H1 (cell line): ENCODE data around the gene IGF2R. TPM values are rescaled to one million over a fixed set of nuclear protein-coding genes. Genes with fewer than 3 reads are reported as not detected.

Experiments used
- CTCF ChIA-PET: fragments of 300-600 bp; sonication (Branson Sonifier 250); formaldehyde crosslinking; loops from one replicate; lab custom pipeline; 2021; ENCODE audit not compliant: partially characterized antibody; lab: Charles Lee
- POLR2A ChIA-PET: fragments of 300-600 bp; sonication (Branson Sonifier 250); formaldehyde crosslinking; loops from one replicate; lab custom pipeline; 2021; ENCODE audit warnings: inconsistent platforms; ENCODE audit not compliant: partially characterized antibody; lab: Charles Lee
- DNase-seq, 2 experiments: peaks; one replicate each; pipeline versions ENCODE4 v3.0.0 to v3.0.0-alpha.2; 2010 to 2022; ENCODE audit warnings: low spot score in 2 of 2, low read depth in 1 of 2, mixed read lengths in 1 of 2
- FAIRE-seq: peaks from 2 replicates; lab custom pipeline; 2011; peaks lifted over from hg19 to GRCh38; lab: Jason Lieb, UNC
- H2AFZ ChIP-seq: 2 replicates; pipeline ENCODE4 v1.8.1; 2012; ENCODE audit warnings: low read length, inconsistent platforms
- H2AK5ac ChIP-seq: 2 replicates; pipeline ENCODE4 v1.6.1; 2013; ENCODE audit warnings: low read depth, low read length
- H2BK120ac ChIP-seq: replicated peaks from 2 replicates; pipeline ENCODE3; 2013; ENCODE audit warnings: low read depth, low read length, inconsistent platforms
- H2BK12ac ChIP-seq: 2 replicates; pipeline ENCODE4 v1.6.1; 2013; ENCODE audit warnings: low read depth, low read length
- H2BK15ac ChIP-seq: 2 replicates; pipeline ENCODE4 v1.6.1; 2013; ENCODE audit warnings: low read length
- H2BK20ac ChIP-seq: 2 replicates; pipeline ENCODE4 v1.6.1; 2013; ENCODE audit warnings: low read length
- H2BK5ac ChIP-seq: 2 replicates; pipeline ENCODE4 v1.6.1; 2013; ENCODE audit warnings: low read depth, low read length
- H3K14ac ChIP-seq: 2 replicates; pipeline ENCODE4 v1.6.1; 2013; ENCODE audit warnings: inconsistent platforms; ENCODE audit not compliant: insufficient read length
- H3K18ac ChIP-seq: 2 replicates; pipeline ENCODE4 v1.6.1; 2013; ENCODE audit warnings: low read length; ENCODE audit errors: extremely low read depth
- H3K23ac ChIP-seq: 2 replicates; pipeline ENCODE4 v1.6.1; 2013; ENCODE audit warnings: inconsistent platforms; ENCODE audit not compliant: insufficient read length
- H3K23me2 ChIP-seq: 2 replicates; pipeline ENCODE4 v1.6.1; 2013; ENCODE audit warnings: low read depth, low read length
- H3K27ac ChIP-seq: 2 replicates; pipeline ENCODE4 v1.6.1; 2011; ENCODE audit warnings: low read depth, low read length, inconsistent platforms
- H3K27me3 ChIP-seq, 4 experiments: replicated peaks in 1 of 4; 1 replicate in 1 of 4; 2 replicates in 3 of 4; pipeline versions ENCODE4 v1.6.1 to v1.8.1; 2011 to 2013; ENCODE audit warnings: low read length in 3 of 4, mild to moderate bottlenecking in 3 of 4, inconsistent platforms in 2 of 4, mixed read lengths in 2 of 4, moderate library complexity in 1 of 4; ENCODE audit not compliant: control insufficient read depth in 3 of 4, insufficient read depth in 3 of 4; ENCODE audit errors: extremely low read depth in 1 of 4
- H3K36me3 ChIP-seq, 4 experiments: 2 replicates each; pipeline versions ENCODE4 v1.6.1 to v1.8.1; 2011 to 2013; ENCODE audit warnings: mild to moderate bottlenecking in 4 of 4, low read length in 3 of 4, moderate library complexity in 2 of 4, control low read depth in 1 of 4, inconsistent platforms in 1 of 4; ENCODE audit not compliant: insufficient read depth in 4 of 4, control insufficient read depth in 2 of 4
- H3K4ac ChIP-seq: replicated peaks from 2 replicates; pipeline ENCODE3; 2013; ENCODE audit warnings: low read length, low read depth, mixed read lengths, inconsistent platforms; ENCODE audit not compliant: insufficient read length
- H3K4me1 ChIP-seq, 4 experiments: replicated peaks in 1 of 4; 1 replicate in 1 of 4; 2 replicates in 3 of 4; pipeline versions ENCODE4 v1.6.1 to v1.8.1; 2011 to 2013; ENCODE audit warnings: low read length in 3 of 4, inconsistent platforms in 2 of 4, mixed read lengths in 1 of 4; ENCODE audit not compliant: insufficient read depth in 4 of 4, control insufficient read depth in 3 of 4
- H3K4me2 ChIP-seq, 2 experiments: 2 replicates each; pipeline versions ENCODE4 v1.6.1 to v1.8.1; 2011 to 2013; ENCODE audit warnings: low read depth in 2 of 2, low read length in 2 of 2, control low read depth in 1 of 2, inconsistent platforms in 1 of 2, mild to moderate bottlenecking in 1 of 2; ENCODE audit not compliant: insufficient read depth in 1 of 2
- H3K4me3 ChIP-seq, 4 experiments: fragments of 200-600, 300-600 bp in 1 of 4; sonication (generic), shearing (Covaris generic), sonication (Bioruptor Twin) in 1 of 4; 2 replicates each; pipeline versions ENCODE4 v1.5.1 to v1.8.1; 2011 to 2016; ENCODE audit warnings: low read length in 4 of 4, low read depth in 3 of 4, control low read depth in 2 of 4, inconsistent platforms in 2 of 4, mild to moderate bottlenecking in 2 of 4, mixed read lengths in 1 of 4, moderate library complexity in 1 of 4; ENCODE audit not compliant: insufficient read depth in 2 of 4; ENCODE audit errors: extremely low read depth in 1 of 4
- H3K56ac ChIP-seq: replicated peaks from 2 replicates; pipeline ENCODE3; 2013; ENCODE audit warnings: low read depth, mild to moderate bottlenecking, mixed read lengths, low read length, inconsistent platforms; ENCODE audit not compliant: insufficient read length
- H3K79me1 ChIP-seq: 2 replicates; pipeline ENCODE4 v1.6.1; 2013; ENCODE audit warnings: low read depth, low read length, control low read depth
- H3K79me2 ChIP-seq, 2 experiments: 2 replicates each; pipeline versions ENCODE4 v1.6.1 to v1.8.1; 2012 to 2013; ENCODE audit warnings: low read length in 2 of 2, mild to moderate bottlenecking in 2 of 2, inconsistent platforms in 1 of 2; ENCODE audit not compliant: insufficient read depth in 2 of 2, control insufficient read depth in 1 of 2
- H3K9ac ChIP-seq, 4 experiments: replicated peaks in 1 of 4; 1 replicate in 1 of 4; 2 replicates in 3 of 4; pipeline versions ENCODE4 v1.6.1 to v1.8.1; 2011 to 2013; ENCODE audit warnings: low read depth in 3 of 4, low read length in 3 of 4, control low read depth in 2 of 4, mild to moderate bottlenecking in 2 of 4, moderate library complexity in 2 of 4, inconsistent platforms in 1 of 4; ENCODE audit errors: extremely low read depth in 1 of 4
- H3K9me3 ChIP-seq, 2 experiments: 2 replicates each; pipeline versions ENCODE4 v1.6.1 to v1.8.1; 2012 to 2013; ENCODE audit warnings: mild to moderate bottlenecking in 2 of 2, moderate library complexity in 2 of 2, control low read depth in 1 of 2, inconsistent platforms in 1 of 2, low read depth in 1 of 2, low read length in 1 of 2, mixed read lengths in 1 of 2; ENCODE audit not compliant: insufficient read depth in 2 of 2
- H4K20me1 ChIP-seq, 2 experiments: replicated peaks in 1 of 2; 2 replicates each; pipeline versions ENCODE3 to v1.8.1; 2011 to 2013; ENCODE audit warnings: inconsistent platforms in 2 of 2, low read length in 2 of 2, mild to moderate bottlenecking in 1 of 2; ENCODE audit not compliant: insufficient read depth in 2 of 2, control insufficient read depth in 1 of 2
- H4K5ac ChIP-seq: 2 replicates; pipeline ENCODE4 v1.6.1; 2013; ENCODE audit warnings: low read length, low read depth, mixed read lengths, inconsistent platforms; ENCODE audit not compliant: insufficient read length
- H4K8ac ChIP-seq: 2 replicates; pipeline ENCODE4 v1.8.0; 2013; ENCODE audit warnings: mild to moderate bottlenecking, moderate library complexity, low read length, inconsistent platforms; ENCODE audit not compliant: insufficient read depth; ENCODE audit errors: extremely low read depth
- H4K91ac ChIP-seq: replicated peaks from 2 replicates; pipeline ENCODE3; 2013; ENCODE audit warnings: low read length, mixed read lengths, inconsistent platforms; ENCODE audit not compliant: insufficient read length
- CHD2 ChIP-seq: IDR thresholded peaks from 2 replicates; pipeline ENCODE4 v1.6.1; 2012; ENCODE audit warnings: low read length, improper control_type of control experiment
- EZH2 ChIP-seq: fragments of 200-600 bp; sonication (generic); IDR thresholded peaks from 2 replicates; pipeline ENCODE4 v1.7.1; 2012; ENCODE audit warnings: low read depth, mild to moderate bottlenecking, moderate library complexity, low read length, inconsistent platforms; ENCODE audit not compliant: severe bottlenecking
- RAD21 ChIP-seq, 2 experiments: IDR thresholded peaks in 1 of 2; conservative IDR thresholded peaks in 1 of 2; 2 replicates each; pipeline ENCODE4 v1.6.1; 2011; ENCODE audit warnings: low read depth in 2 of 2, low read length in 2 of 2, improper control_type of control experiment in 1 of 2, inconsistent platforms in 1 of 2, mild to moderate bottlenecking in 1 of 2, moderate library complexity in 1 of 2
- RFX5 ChIP-seq: IDR thresholded peaks from 2 replicates; pipeline ENCODE4 v1.6.1; 2011; ENCODE audit warnings: low read depth, low read length, improper control_type of control experiment, borderline replicate concordance
- TCF12 ChIP-seq: IDR thresholded peaks from 2 replicates; pipeline ENCODE4 v1.6.1; 2011; ENCODE audit warnings: low read depth, mild to moderate bottlenecking, low read length
- WGBS, 2 experiments: shearing (Covaris generic) in 1 of 2; methylation state at CpG; one replicate each; pipeline versions ENCODE4 v1.1.6 to v1.1.7; 2013 to 2015; ENCODE audit warnings: low lambda C conversion rate in 2 of 2, mixed read lengths in 2 of 2, inconsistent platforms in 1 of 2, low coverage in 1 of 2, missing lambda C conversion rate in 1 of 2; ENCODE audit not compliant: insufficient replicate concordance in 2 of 2, insufficient coverage in 1 of 2, insufficient read length in 1 of 2; ENCODE audit errors: extremely low coverage in 1 of 2, missing lambda C conversion rate in 1 of 2; 5-methylcytosine and 5-hydroxymethylcytosine counted together
- polyA plus RNA-seq, 7 experiments: library from polyadenylated mRNA; depleted of rRNA in 3 of 7; stranded (reverse) in 5 of 7; unstranded in 2 of 7; fragments of >200 nt in 5 of 7; fragments of 200-250 nt in 2 of 7; gene quantifications; 1 replicate in 5 of 7; 2 replicates in 1 of 7; 4 replicates in 1 of 7; pipeline versions ENCODE4 v1.2.1 to v1.2.3, GENCODE V29; 2011 to 2013; ENCODE audit warnings: missing spikeins in 2 of 7, mixed read lengths in 2 of 7
- total RNA-seq: library from RNA; stranded (reverse); fragmentation: NEBNext Ultra II Directional; extraction: Animal tissue kit (Norgen Biotek cat#: 25700); gene quantifications from 2 replicates; pipeline ENCODE4 v1.2.1, GENCODE V29; 2021

Gene IGF2R
- total and polyA plus RNA-seq, 2 of the 8 experiments (the other 6 are each of a cell fraction or from before 2014, with no cell fraction given), result 20.6 to 74.1 TPM

DNA sequence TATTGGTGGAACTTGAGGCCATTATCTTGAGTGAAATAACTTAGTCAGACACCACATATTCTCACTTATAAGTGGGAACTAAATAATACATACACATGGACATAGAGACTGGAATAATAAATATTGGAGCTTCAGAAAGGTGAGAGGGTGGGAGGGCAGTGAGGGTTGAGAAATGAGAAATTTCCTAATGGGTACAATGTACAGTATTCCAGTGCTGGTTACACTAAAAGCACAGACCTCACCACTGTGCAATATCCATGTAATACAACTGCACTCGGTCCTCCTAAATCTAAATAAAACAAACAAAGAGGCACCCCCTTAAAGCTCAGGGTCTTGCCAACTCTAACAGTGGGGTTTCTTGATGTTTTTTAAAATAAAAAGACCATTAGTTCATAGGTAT is 53.2 kb downstream of the IGF2R start:
- Histone ChIP-seq H2AK5ac (no peak overlapping the region), H2BK20ac (no peak overlapping the region), H3K4me3 (no peak overlapping the region), H3K18ac (no peak overlapping the region), H3K23me2 (no peaks in the 10 kb centered on the region), H2BK5ac (no peak overlapping the region), H3K27me3 (no peaks in the 10 kb centered on the region), H3K79me2 (no peaks in the 10 kb centered on the region), H2BK15ac (no peak overlapping the region), H3K9ac (no peak overlapping the region), H3K79me1 (peaks cover 2% of the 10 kb centered on the region; the same call in 1 of the 2 replicates), H3K56ac (no peak overlapping the region), H4K8ac (no peak overlapping the region), H4K5ac (no peak overlapping the region), H2AFZ (no peak overlapping the region), H4K91ac (no peak overlapping the region), H3K36me3 (peaks cover 5 to 29% (median 18%) of the 10 kb centered on the region in 4 experiments), H3K14ac (no peak overlapping the region), H3K9me3 (no peaks in the 10 kb centered on the region), H2BK12ac (no peak overlapping the region), H2BK120ac (no peak overlapping the region), H3K4me1 (no peaks in the 10 kb centered on the region), H4K20me1 (no peaks in the 10 kb centered on the region), H3K27ac (no peak overlapping the region), H3K4ac (no peak overlapping the region), H3K23ac (no peak overlapping the region), H3K4me2 (no peak overlapping the region)
- POLR2A ChIA-PET, result no interaction called here
- FAIRE-seq, result no peak
- CTCF ChIA-PET, result no interaction called here
- no peak for TF ChIP-seq EZH2
- TF ChIP-seq TCF12, result no peak
- TF ChIP-seq CHD2, result no peak
- TF ChIP-seq RAD21 (IDR thresholded peaks at IDR 0.05 in 1 of 2, conservative IDR thresholded peaks at IDR 0.05 in 1 of 2; ENCODE audit: low read depth in 2 of 2, low read length in 2 of 2), result no peak
- TF ChIP-seq RFX5, result no peak
- 92% methylated on average over 1 of the region's 1 CpG; no CpG with 5 or more reads in 1 of the 2 experiments for WGBS, 2 experiments
- DNase-seq, result no peak
